H9 (cell line): ENCODE measurements around the gene UBE2E1. TPM values are rescaled to one million over a fixed set of nuclear protein-coding genes. Genes with fewer than 3 reads are reported as not detected.

Experiments
- DNase-seq: peaks from one replicate; pipeline ENCODE4 v3.0.0-alpha.2; 2017
- H2AFZ ChIP-seq: one replicate; pipeline ENCODE4 v1.6.1; 2013; ENCODE audit warnings: mild to moderate bottlenecking, low read length, control low read depth, moderate library complexity
- H2AK5ac ChIP-seq: 2 replicates; pipeline ENCODE4 v1.6.1; 2013; ENCODE audit warnings: low read length, control low read depth, mixed read lengths; ENCODE audit not compliant: insufficient read length
- H2BK120ac ChIP-seq: one replicate; pipeline ENCODE4 v1.6.1; 2013; ENCODE audit warnings: low read depth, mild to moderate bottlenecking, low read length, control low read depth, inconsistent platforms; ENCODE audit not compliant: poor library complexity, severe bottlenecking
- H2BK12ac ChIP-seq: 2 replicates; pipeline ENCODE4 v1.6.1; 2013; ENCODE audit warnings: low read length, control low read depth, mixed read lengths, low read depth; ENCODE audit not compliant: insufficient read length
- H2BK15ac ChIP-seq: 2 replicates; pipeline ENCODE4 v1.6.1; 2013; ENCODE audit warnings: low read depth, low read length, control low read depth
- H2BK20ac ChIP-seq: one replicate; pipeline ENCODE4 v1.6.1; 2013; ENCODE audit warnings: low read depth, mild to moderate bottlenecking, low read length, control low read depth, inconsistent platforms; ENCODE audit not compliant: poor library complexity, severe bottlenecking
- H2BK5ac ChIP-seq: 2 replicates; pipeline ENCODE4 v1.6.1; 2013; ENCODE audit warnings: low read length, control low read depth, mixed read lengths; ENCODE audit not compliant: insufficient read length
- H3K14ac ChIP-seq: 2 replicates; pipeline ENCODE4 v1.6.1; 2013; ENCODE audit warnings: low read length, control low read depth; ENCODE audit not compliant: insufficient read depth
- H3K18ac ChIP-seq: 2 replicates; pipeline ENCODE4 v1.6.1; 2013; ENCODE audit warnings: low read depth, mild to moderate bottlenecking, mixed read lengths, low read length, control low read depth; ENCODE audit not compliant: insufficient read length
- H3K23ac ChIP-seq: 2 replicates; pipeline ENCODE4 v1.6.1; 2013; ENCODE audit warnings: low read length, control low read depth, mixed read lengths, low read depth; ENCODE audit not compliant: insufficient read length
- H3K23me2 ChIP-seq: 2 replicates; pipeline ENCODE4 v1.6.1; 2013; ENCODE audit warnings: low read depth, mild to moderate bottlenecking, mixed read lengths, low read length, control low read depth; ENCODE audit not compliant: insufficient read length, poor library complexity, severe bottlenecking
- H3K27ac ChIP-seq: 2 replicates; pipeline ENCODE4 v1.5.1; 2013; ENCODE audit warnings: low read length, control low read depth, mixed read lengths, low read depth; ENCODE audit not compliant: insufficient read length
- H3K27me3 ChIP-seq: 2 replicates; pipeline ENCODE4 v1.6.1; 2013; ENCODE audit warnings: low read length, control low read depth, inconsistent platforms; ENCODE audit not compliant: insufficient read depth
- H3K4ac ChIP-seq: 2 replicates; pipeline ENCODE4 v1.6.1; 2013; ENCODE audit warnings: low read depth, mild to moderate bottlenecking, control low read depth, inconsistent platforms, low read length, moderate library complexity
- H3K4me1 ChIP-seq: 2 replicates; pipeline ENCODE4 v1.6.1; 2013; ENCODE audit warnings: low read length, control low read depth, inconsistent platforms; ENCODE audit not compliant: insufficient read depth
- H3K4me2 ChIP-seq: 2 replicates; pipeline ENCODE4 v1.6.1; 2013; ENCODE audit warnings: low read length, control low read depth, mixed read lengths; ENCODE audit not compliant: insufficient read length, insufficient read depth
- H3K56ac ChIP-seq: 2 replicates; pipeline ENCODE4 v1.6.1; 2013; ENCODE audit warnings: low read depth, mild to moderate bottlenecking, mixed read lengths, low read length, control low read depth; ENCODE audit not compliant: insufficient read length
- H3K79me1 ChIP-seq: 2 replicates; pipeline ENCODE4 v1.6.1; 2013; ENCODE audit warnings: low read depth, mild to moderate bottlenecking, moderate library complexity, low read length, control low read depth, inconsistent platforms; ENCODE audit not compliant: insufficient read depth, poor library complexity, severe bottlenecking
- H3K79me2 ChIP-seq: 2 replicates; pipeline ENCODE4 v1.6.1; 2013; ENCODE audit warnings: low read length, control low read depth, inconsistent platforms; ENCODE audit not compliant: insufficient read depth
- H3K9ac ChIP-seq: 2 replicates; pipeline ENCODE4 v1.6.1; 2013; ENCODE audit warnings: low read length, control low read depth, mixed read lengths; ENCODE audit not compliant: insufficient read length; ENCODE audit errors: extremely low read depth
- H3K9me3 ChIP-seq: one replicate; pipeline ENCODE4 v1.6.1; 2013; ENCODE audit warnings: low read depth, low read length, inconsistent platforms; ENCODE audit not compliant: control insufficient read depth
- H3T11ph ChIP-seq: one replicate; pipeline ENCODE4 v1.6.1; 2013; ENCODE audit warnings: mild to moderate bottlenecking, low read length, control low read depth, inconsistent platforms
- H4K20me1 ChIP-seq: one replicate; pipeline ENCODE4 v1.6.1; 2013; ENCODE audit not compliant: control insufficient read depth, insufficient read length, insufficient read depth
- H4K5ac ChIP-seq: 2 replicates; pipeline ENCODE4 v1.6.1; 2013; ENCODE audit warnings: low read depth, mild to moderate bottlenecking, mixed read lengths, low read length, control low read depth; ENCODE audit not compliant: insufficient read length
- H4K8ac ChIP-seq: replicated peaks from 2 replicates; pipeline ENCODE4 v1.6.1; 2013; ENCODE audit warnings: low read length, control low read depth, mixed read lengths, low read depth; ENCODE audit not compliant: insufficient read length
- H4K91ac ChIP-seq: 2 replicates; pipeline ENCODE4 v1.6.1; 2013; ENCODE audit warnings: low read depth, mild to moderate bottlenecking, moderate library complexity, mixed read lengths, low read length, control low read depth; ENCODE audit not compliant: insufficient read length
- H3K27ac Mint-ChIP-seq, 3 experiments: 2 replicates in 2 of 3; 3 replicates in 1 of 3; pipeline ENCODE4 v1.8.0; 2020 to 2021; ENCODE audit warnings: mixed read lengths in 3 of 3, mild to moderate bottlenecking in 1 of 3, moderate library complexity in 1 of 3
- H3K27me3 Mint-ChIP-seq: 2 replicates; pipeline ENCODE4 v1.8.0; 2021; ENCODE audit warnings: low read depth, mild to moderate bottlenecking, moderate library complexity, mixed read lengths
- H3K36me3 Mint-ChIP-seq, 3 experiments: 2 replicates in 2 of 3; 3 replicates in 1 of 3; pipeline ENCODE4 v1.8.0; 2020 to 2021; ENCODE audit warnings: low read depth in 3 of 3, mixed read lengths in 3 of 3; ENCODE audit not compliant: insufficient read depth in 1 of 3
- H3K4me1 Mint-ChIP-seq, 2 experiments: 2 replicates each; pipeline ENCODE4 v1.8.0; 2020; ENCODE audit warnings: mixed read lengths in 2 of 2
- H3K4me3 Mint-ChIP-seq, 2 experiments: 2 replicates in 1 of 2; 3 replicates in 1 of 2; pipeline ENCODE4 v1.8.0; 2020 to 2021; ENCODE audit warnings: mild to moderate bottlenecking in 2 of 2, mixed read lengths in 2 of 2, moderate library complexity in 1 of 2
- H3K9me3 Mint-ChIP-seq, 2 experiments: 2 replicates in 1 of 2; 3 replicates in 1 of 2; pipeline ENCODE4 v1.8.0; 2020; ENCODE audit warnings: mild to moderate bottlenecking in 2 of 2, mixed read lengths in 2 of 2, moderate library complexity in 1 of 2
- CTCF ChIP-seq: fragments of 200-600 bp; sonication (generic); conservative IDR thresholded peaks from 3 replicates; pipeline ENCODE4 v1.8.0; 2021; ENCODE audit warnings: antibody characterized with exemption, mild to moderate bottlenecking
- WGBS: extraction: QIAGEN DNeasy Blood & Tissue Kit; methylation state at CpG from one replicate; pipeline ENCODE4 v1.1.7; 2013; ENCODE audit warnings: missing lambda C conversion rate, low lambda C conversion rate, mixed read lengths; ENCODE audit not compliant: insufficient read length; ENCODE audit errors: extremely low coverage; 5-methylcytosine and 5-hydroxymethylcytosine counted together
- total RNA-seq: library from RNA; stranded (reverse); gene quantifications from 2 replicates; pipeline ENCODE4 v1.2.1, GENCODE V29; 2021

The UBE2E1 gene
- total RNA-seq, 1 experiment from 2014 or later = 142 TPM

DNA sequence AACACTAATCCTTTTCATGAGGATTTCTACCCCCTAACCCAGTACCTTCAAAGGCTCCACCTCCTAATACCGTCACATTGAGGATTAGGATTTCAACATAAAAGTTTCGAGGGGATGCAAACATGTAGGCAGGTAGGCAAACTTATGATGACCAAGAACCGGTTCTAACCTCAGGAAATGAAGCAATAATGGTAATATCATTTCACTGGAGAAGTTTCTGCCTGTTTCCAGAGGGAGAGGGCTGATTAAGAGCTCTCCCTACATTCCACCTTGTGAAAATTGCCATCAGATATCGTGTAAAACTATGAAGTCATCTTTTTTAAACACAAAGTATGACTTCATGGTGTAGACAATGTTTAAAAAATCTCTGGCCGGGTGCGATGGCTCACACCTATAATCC, 79.5 kb downstream of the UBE2E1 start:
- Histone ChIP-seq H3K4me1 (no peaks in the 10 kb centered on the region), H3K23me2 (no peaks in the 10 kb centered on the region), H3K23ac (no peak overlapping the region), H3T11ph (no peak overlapping the region), H3K9me3 (no peaks in the 10 kb centered on the region), H4K91ac (no peak overlapping the region), H2BK15ac (no peak overlapping the region), H3K14ac (no peak overlapping the region), H3K56ac (no peak overlapping the region), H2AK5ac (no peak overlapping the region), H2BK12ac (no peak overlapping the region), H2BK5ac (no peak overlapping the region), H2BK20ac (no peak overlapping the region), H4K5ac (no peak overlapping the region), H3K4me2 (no peak overlapping the region), H3K18ac (no peak overlapping the region), H2AFZ (no peak overlapping the region), H2BK120ac (no peak overlapping the region), H3K79me2 (no peaks in the 10 kb centered on the region; the same call in 1 of the 2 replicates), H3K4ac (no peak overlapping the region), H3K27me3 (no peaks in the 10 kb centered on the region), H4K8ac (no peak overlapping the region), H4K20me1 (no peaks in the 10 kb centered on the region), H3K79me1 (no peaks in the 10 kb centered on the region), H3K27ac (no peak overlapping the region), H3K9ac (no peak overlapping the region)
- peaks cover 0 to 3% of the 10 kb centered on the region in 2 experiments; a peak in 1 of 5 replicates for H3K9me3 Mint-ChIP-seq
- no CpG with 5 or more reads among the region's 6 CpGs for WGBS
- H3K27ac Mint-ChIP-seq = no peak overlapping the region
- H3K36me3 Mint-ChIP-seq = peaks cover 14 to 25% (median 22%) of the 10 kb centered on the region in 3 experiments
- no peak overlapping the region for H3K4me3 Mint-ChIP-seq
- no peak for DNase-seq
- no peaks in the 10 kb centered on the region for H3K27me3 Mint-ChIP-seq
- TF ChIP-seq CTCF = no peak
- 0 out of 4 replicates have a peak, but pooled peaks cover 0 to 8% of the 10 kb centered on the region in 2 experiments for H3K4me1 Mint-ChIP-seq
